ENCODE data around the gene GRSF1.
"Not testable (repeated sequence)": the region's sequence is repeated elsewhere in the genome, so short reads cannot be mapped to it uniquely, and the experiment has no call there.

The GRSF1 gene

DNA sequence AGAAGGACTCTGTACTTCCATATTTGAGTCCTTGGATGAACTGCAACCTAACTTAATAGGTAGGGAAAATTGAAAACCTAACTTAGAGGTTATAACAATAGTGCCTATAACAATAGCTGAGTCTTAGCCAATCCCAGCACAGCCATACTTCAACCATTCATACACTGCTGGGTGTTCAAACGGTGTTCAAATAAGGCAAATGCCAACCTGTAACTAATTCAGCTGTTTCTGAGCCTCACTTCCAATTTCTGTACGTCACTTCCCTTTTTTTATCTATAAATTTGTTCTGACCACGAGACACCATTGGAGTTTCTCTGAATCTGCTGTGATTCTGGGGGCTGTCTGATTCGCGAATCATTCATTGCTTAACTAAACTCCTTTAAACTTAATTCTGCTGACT lies 9.6 kb upstream of the GRSF1 start:
- no peaks in the 10 kb centered on the region for H3K4me1 ChIP-seq (ENCODE audit: insufficient read depth, low read length)
- no peaks in the 10 kb centered on the region for H3K9me3 ChIP-seq (ENCODE audit: insufficient read depth, low read depth, low read length)
- H3K27me3 ChIP-seq (ENCODE audit: insufficient read depth, low read length) = no peaks in the 10 kb centered on the region
- no peaks in the 10 kb centered on the region for H3K36me3 ChIP-seq (ENCODE audit: insufficient read depth, low read length)
- no peak overlapping the region for H3K4me3 ChIP-seq (ENCODE audit: low read length)
- 96% methylated on average over 5 of the region's 5 CpGs for WGBS
- no peak overlapping the region for H3K27ac ChIP-seq (ENCODE audit: low read depth, low read length)
- no peak overlapping the region for H3K9ac ChIP-seq (ENCODE audit: low read depth, low read length)

DNA sequence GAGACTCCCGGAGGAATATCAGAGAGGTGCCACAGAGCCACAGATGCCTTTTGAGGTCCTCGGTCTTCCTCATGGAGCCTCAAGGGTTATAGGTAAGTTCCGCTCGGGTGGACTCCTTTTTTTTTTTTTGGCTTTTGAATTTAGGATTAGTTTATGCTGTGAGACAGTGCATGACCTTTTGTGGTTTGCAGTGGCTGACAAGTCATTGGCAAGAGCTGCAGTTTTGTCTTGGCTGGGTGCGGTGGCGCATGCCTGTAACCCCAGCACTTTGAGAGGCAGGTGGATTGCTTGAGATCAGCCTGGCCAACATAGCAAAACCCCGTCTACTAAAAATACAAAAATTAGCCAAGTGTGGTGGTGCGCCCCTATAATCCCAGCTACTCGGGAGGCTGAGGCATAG lies 4.5 kb upstream of the GRSF1 start:
- H3K36me3 ChIP-seq (ENCODE audit: insufficient read depth, low read length) = no peaks in the 10 kb centered on the region
- H3K27me3 ChIP-seq (ENCODE audit: insufficient read depth, low read length) = no peaks in the 10 kb centered on the region
- 95% methylated on average over 9 of the region's 9 CpGs for WGBS
- no peak overlapping the region for H3K4me3 ChIP-seq (ENCODE audit: low read length)
- H3K27ac ChIP-seq (ENCODE audit: low read depth, low read length) = no peak overlapping the region
- H3K4me1 ChIP-seq (ENCODE audit: insufficient read depth, low read length) = peaks cover 11% of the 10 kb centered on the region
- H3K9me3 ChIP-seq (ENCODE audit: insufficient read depth, low read depth, low read length) = no peaks in the 10 kb centered on the region
- H3K9ac ChIP-seq (ENCODE audit: low read depth, low read length) = no peak overlapping the region

DNA sequence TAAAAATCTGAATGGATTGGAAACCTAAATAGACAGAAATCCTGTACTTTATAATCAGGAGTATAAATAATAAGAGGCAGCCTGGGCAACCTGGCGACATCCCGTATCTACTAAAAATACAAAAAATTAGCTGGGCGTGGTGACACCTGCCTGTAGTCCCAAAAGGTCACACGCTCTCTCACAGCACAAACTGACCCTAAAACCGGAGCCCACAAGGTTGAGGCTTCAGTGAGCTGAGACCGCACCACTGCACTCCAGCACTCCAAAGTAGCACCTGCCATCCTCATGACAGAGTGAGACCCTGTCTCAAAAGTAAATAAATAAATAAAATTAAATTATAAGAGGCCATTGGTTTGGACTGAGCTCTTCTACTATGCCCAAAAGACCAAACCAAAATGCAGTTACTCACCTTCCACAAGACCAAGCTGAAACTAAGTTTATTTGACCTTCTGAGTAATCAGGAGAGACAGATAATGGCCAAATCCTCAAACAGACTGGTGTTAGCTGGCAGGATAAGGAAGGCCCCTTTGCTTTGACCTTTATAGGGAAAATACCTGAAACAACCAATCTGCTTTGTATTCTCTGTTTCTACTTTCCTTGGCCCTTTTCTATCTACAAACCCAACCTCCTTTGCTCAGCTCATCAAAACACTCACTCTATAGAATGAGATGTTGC lies 3.2 kb upstream of the GRSF1 start:
- H3K9me3 ChIP-seq (ENCODE audit: insufficient read depth, low read depth, low read length) = no peaks in the 10 kb centered on the region
- 89% methylated on average over 6 of the region's 6 CpGs for whole genome bisulfite sequencing
- no peak overlapping the region for H3K27ac ChIP-seq (ENCODE audit: low read depth, low read length)
- H3K27me3 ChIP-seq (ENCODE audit: insufficient read depth, low read length) = no peaks in the 10 kb centered on the region
- H3K36me3 ChIP-seq (ENCODE audit: insufficient read depth, low read length) = no peaks in the 10 kb centered on the region
- H3K4me3 ChIP-seq (ENCODE audit: low read length) = no peak overlapping the region
- no peak overlapping the region for H3K9ac ChIP-seq (ENCODE audit: low read depth, low read length)
- H3K4me1 ChIP-seq (ENCODE audit: insufficient read depth, low read length) = peaks cover 11% of the 10 kb centered on the region

- Histone ChIP-seq H3K9ac (ENCODE audit: low read depth, low read length) (no peak overlapping the region), H3K27me3 (ENCODE audit: insufficient read depth, low read length) (no peaks in the 10 kb centered on the region), H3K36me3 (ENCODE audit: insufficient read depth, low read length) (peaks cover 1% of the 10 kb centered on the region; the same call in 1 of the 2 replicates), H3K27ac (ENCODE audit: low read depth, low read length) (peak overlapping the region; percentile 2; the same call in 1 of the 2 replicates), H3K9me3 (ENCODE audit: insufficient read depth, low read depth, low read length) (no peaks in the 10 kb centered on the region), H3K4me3 (ENCODE audit: low read length) (no peak overlapping the region), H3K4me1 (ENCODE audit: insufficient read depth, low read length) (peaks cover 12% of the 10 kb centered on the region)
- WGBS = 77% methylated on average over 1 of the region's 1 CpG
Measured at GRCh38 chr4:70841951-70842350, 2.3 kb upstream of the GRSF1 start.

DNA sequence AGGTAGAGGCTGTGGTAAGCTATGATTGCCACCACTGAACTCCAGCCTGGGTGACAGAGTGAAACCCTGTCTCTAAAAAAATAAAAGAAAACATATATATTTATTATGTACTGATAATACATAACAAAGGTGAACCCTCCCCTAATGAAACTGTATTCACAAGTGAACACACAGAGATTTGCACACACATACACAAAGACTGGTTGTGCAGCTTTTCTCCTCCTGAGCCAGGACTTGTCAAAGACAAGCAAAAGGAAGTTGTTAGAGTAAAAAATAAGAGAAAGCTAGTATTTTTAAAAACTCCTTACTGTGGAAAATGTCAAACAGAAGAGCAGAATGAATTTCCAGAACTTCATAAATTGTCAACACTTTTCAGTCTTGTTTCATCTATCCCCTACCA lies 1.5 kb upstream of the GRSF1 start:
- H3K27ac ChIP-seq (ENCODE audit: low read depth, low read length) = no peak overlapping the region
- H3K36me3 ChIP-seq (ENCODE audit: insufficient read depth, low read length) = peaks cover 6% of the 10 kb centered on the region; the same call in 1 of the 2 replicates
- no peak overlapping the region for H3K4me3 ChIP-seq (ENCODE audit: low read length)
- no peak overlapping the region for H3K9ac ChIP-seq (ENCODE audit: low read depth, low read length)
- H3K9me3 ChIP-seq (ENCODE audit: insufficient read depth, low read depth, low read length) = no peaks in the 10 kb centered on the region
- no peaks in the 10 kb centered on the region for H3K27me3 ChIP-seq (ENCODE audit: insufficient read depth, low read length)
- peaks cover 19% of the 10 kb centered on the region for H3K4me1 ChIP-seq (ENCODE audit: insufficient read depth, low read length)

- not testable (repeated sequence) for H3K27me3 ChIP-seq (ENCODE audit: insufficient read depth, low read length); H3K9me3 ChIP-seq (ENCODE audit: insufficient read depth, low read depth, low read length); H3K9ac ChIP-seq (ENCODE audit: low read depth, low read length); H3K4me3 ChIP-seq (ENCODE audit: low read length); H3K27ac ChIP-seq (ENCODE audit: low read depth, low read length)
- Histone ChIP-seq H3K36me3 (ENCODE audit: insufficient read depth, low read length) (peaks cover 12% of the 10 kb centered on the region), H3K4me1 (ENCODE audit: insufficient read depth, low read length) (peaks cover 19% of the 10 kb centered on the region)
- WGBS = 89% methylated on average over 16 of the region's 16 CpGs
Measured at GRCh38 chr4:70840631-70841030, 941 bp upstream of the GRSF1 start.

DNA sequence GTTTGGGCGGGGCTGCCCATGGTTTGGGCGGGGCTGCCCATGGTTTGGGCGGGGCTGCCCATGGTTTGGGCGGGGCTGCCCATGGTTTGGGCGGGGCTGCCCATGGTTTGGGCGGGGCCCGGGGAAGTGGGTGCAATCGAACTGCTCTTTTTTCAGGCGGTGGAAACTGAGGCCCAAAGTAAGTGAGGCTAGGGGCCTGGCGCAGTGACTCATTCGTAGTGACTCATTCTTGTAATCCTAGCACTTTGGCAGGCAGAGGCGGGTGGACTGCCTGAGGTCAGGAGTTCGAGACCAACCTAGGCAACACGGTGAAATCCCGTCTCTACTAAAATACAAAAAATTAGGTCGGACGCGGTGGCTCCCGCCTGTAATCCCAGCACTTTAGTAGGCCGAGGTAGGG lies 447 bp upstream of the GRSF1 start:
- H3K27ac ChIP-seq (ENCODE audit: low read depth, low read length); H3K27me3 ChIP-seq (ENCODE audit: insufficient read depth, low read length); H3K4me3 ChIP-seq (ENCODE audit: low read length); H3K9ac ChIP-seq (ENCODE audit: low read depth, low read length); H3K9me3 ChIP-seq (ENCODE audit: insufficient read depth, low read depth, low read length): not testable (repeated sequence)
- peaks cover 15% of the 10 kb centered on the region for H3K36me3 ChIP-seq (ENCODE audit: insufficient read depth, low read length)
- H3K4me1 ChIP-seq (ENCODE audit: insufficient read depth, low read length) = peaks cover 19% of the 10 kb centered on the region
- WGBS = 57% methylated on average over 18 of the region's 20 CpGs

DNA sequence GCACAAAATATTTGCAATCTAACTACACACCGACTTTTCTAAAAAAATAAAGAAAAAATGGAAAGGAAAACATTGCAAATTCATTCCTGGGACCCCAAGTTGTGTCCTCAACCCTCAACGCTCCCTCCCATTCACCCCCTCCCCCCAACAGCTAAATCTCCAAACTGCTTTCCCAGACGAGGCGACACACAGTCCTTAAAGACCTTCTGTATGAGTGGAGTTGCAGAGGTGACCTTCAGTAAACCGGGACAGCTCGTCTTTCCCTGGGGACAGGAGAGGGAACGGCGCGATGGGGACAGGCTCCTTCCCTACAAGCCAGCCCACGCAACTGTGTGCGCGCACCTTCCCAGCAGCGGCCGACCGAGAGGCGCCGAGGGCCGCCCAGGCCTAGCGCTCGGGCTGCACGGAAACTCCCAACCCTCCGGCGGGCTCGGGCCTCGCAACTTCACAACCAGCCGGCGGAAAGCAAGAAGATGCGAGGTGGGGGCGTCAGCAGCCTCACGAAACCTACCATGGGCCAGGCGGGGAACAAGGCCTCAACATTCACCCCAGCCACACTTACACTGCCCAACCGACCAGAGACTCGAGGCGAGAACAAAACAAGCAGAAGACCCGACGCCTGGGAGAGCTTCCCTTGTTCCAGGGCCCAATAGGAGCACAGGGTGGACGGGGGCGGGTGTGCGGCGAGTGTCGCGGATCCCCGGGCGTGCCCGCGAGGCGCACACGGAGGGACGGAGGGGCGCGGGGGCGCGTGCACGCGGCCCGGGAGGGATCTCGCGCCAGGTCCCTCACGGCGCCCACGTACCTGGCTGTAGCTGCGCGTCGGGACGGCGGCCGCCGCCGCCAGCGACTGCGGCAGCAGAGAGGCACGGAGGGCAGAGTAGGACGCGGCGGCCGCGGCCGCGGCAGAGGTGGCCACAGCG lies 763 bp downstream of the GRSF1 start:
- Histone ChIP-seq H3K27me3 (ENCODE audit: insufficient read depth, low read length) (no peaks in the 10 kb centered on the region), H3K27ac (ENCODE audit: low read depth, low read length) (peak overlapping the region; percentile 87), H3K9me3 (ENCODE audit: insufficient read depth, low read depth, low read length) (no peaks in the 10 kb centered on the region), H3K36me3 (ENCODE audit: insufficient read depth, low read length) (peaks cover 26% of the 10 kb centered on the region), H3K9ac (ENCODE audit: low read depth, low read length) (peak overlapping the region; percentile 95), H3K4me1 (ENCODE audit: insufficient read depth, low read length) (peaks cover 19% of the 10 kb centered on the region), H3K4me3 (ENCODE audit: low read length) (peak overlapping the region; percentile 96)
- under 1% methylated on average over 80 of the region's 80 CpGs for WGBS

GRCh38 chr4:70838204-70838603 lies 1.5 kb downstream of the GRSF1 start:
- Histone ChIP-seq H3K9me3 (ENCODE audit: insufficient read depth, low read depth, low read length) (no peaks in the 10 kb centered on the region), H3K9ac (ENCODE audit: low read depth, low read length) (peak overlapping the region; percentile 95), H3K27me3 (ENCODE audit: insufficient read depth, low read length) (no peaks in the 10 kb centered on the region), H3K27ac (ENCODE audit: low read depth, low read length) (no peak overlapping the region), H3K4me1 (ENCODE audit: insufficient read depth, low read length) (peaks cover 19% of the 10 kb centered on the region), H3K36me3 (ENCODE audit: insufficient read depth, low read length) (peaks cover 32% of the 10 kb centered on the region), H3K4me3 (ENCODE audit: low read length) (peak overlapping the region; percentile 96)
- WGBS = 11% methylated on average over 1 of the region's 4 CpGs

- Histone ChIP-seq H3K27ac (ENCODE audit: low read depth, low read length) (no peak overlapping the region), H3K27me3 (ENCODE audit: insufficient read depth, low read length) (no peaks in the 10 kb centered on the region), H3K4me1 (ENCODE audit: insufficient read depth, low read length) (peaks cover 9% of the 10 kb centered on the region; the same call in 1 of the 2 replicates), H3K9ac (ENCODE audit: low read depth, low read length) (no peak overlapping the region), H3K36me3 (ENCODE audit: insufficient read depth, low read length) (peaks cover 53% of the 10 kb centered on the region), H3K4me3 (ENCODE audit: low read length) (no peak overlapping the region), H3K9me3 (ENCODE audit: insufficient read depth, low read depth, low read length) (no peaks in the 10 kb centered on the region)
- 100% methylated on average over 1 of the region's 2 CpGs for WGBS
Measured at GRCh38 chr4:70836081-70836480, 3.6 kb downstream of the GRSF1 start.

DNA sequence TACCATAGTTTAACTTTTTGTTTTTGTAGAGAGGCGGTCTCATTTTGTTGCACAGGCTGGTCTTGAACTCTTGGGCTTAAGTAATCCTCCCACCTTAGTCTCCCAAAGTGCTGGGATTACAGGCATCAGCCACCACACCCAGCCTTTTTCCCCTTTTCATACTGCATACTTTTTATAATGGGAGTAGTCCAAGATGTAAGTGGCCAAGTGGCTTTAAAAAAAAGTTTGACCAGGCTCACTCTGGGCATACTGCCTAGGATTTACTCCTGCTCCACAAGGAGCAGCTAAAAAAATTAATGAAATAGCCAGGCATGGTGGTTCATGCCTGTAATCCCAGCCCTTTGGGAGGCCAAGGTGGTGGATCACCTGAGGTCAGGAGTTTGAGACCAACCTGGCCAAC lies 6.0 kb downstream of the GRSF1 start:
- Histone ChIP-seq H3K9me3 (ENCODE audit: insufficient read depth, low read depth, low read length) (no peaks in the 10 kb centered on the region), H3K27me3 (ENCODE audit: insufficient read depth, low read length) (no peaks in the 10 kb centered on the region), H3K4me3 (ENCODE audit: low read length) (no peak overlapping the region), H3K4me1 (ENCODE audit: insufficient read depth, low read length) (peaks cover 8% of the 10 kb centered on the region; the same call in 1 of the 2 replicates), H3K36me3 (ENCODE audit: insufficient read depth, low read length) (peaks cover 76% of the 10 kb centered on the region), H3K9ac (ENCODE audit: low read depth, low read length) (no peak overlapping the region), H3K27ac (ENCODE audit: low read depth, low read length) (no peak overlapping the region)
- 100% methylated on average over 1 of the region's 1 CpG for WGBS
